BJ (cell line): ENCODE measurements around the gene ANKRD11. TPM values are rescaled to one million over a fixed set of nuclear protein-coding genes. Genes with fewer than 3 reads are reported as not detected.

Experiments
- CTCF ChIA-PET: fragments of 350-600 bp; formaldehyde crosslinking; extraction: SDS; loops from one replicate; lab custom pipeline; 2021; ENCODE audit warnings: antibody characterized with exemption, inconsistent platforms; lab: Yijun Ruan, JAX
- POLR2A ChIA-PET: fragments of 300-600 bp; sonication (Branson Sonifier 250); formaldehyde crosslinking; extraction: SDS; loops from one replicate; lab custom pipeline; 2021; ENCODE audit warnings: antibody characterized with exemption; lab: Charles Lee
- DNase-seq: peaks from one replicate; pipeline ENCODE4 v3.0.0-alpha.2; 2011; ENCODE audit warnings: low read depth
- H3K27me3 ChIP-seq: 2 replicates; pipeline ENCODE4 v1.6.0; 2011; ENCODE audit warnings: low read length; ENCODE audit not compliant: control insufficient read depth, insufficient read depth
- H3K36me3 ChIP-seq: 2 replicates; pipeline ENCODE4 v1.5.1; 2011; ENCODE audit warnings: low read length; ENCODE audit not compliant: control insufficient read depth, insufficient read depth
- H3K4me3 ChIP-seq: 2 replicates; pipeline ENCODE4 v1.5.1; 2011; ENCODE audit warnings: low read depth, mild to moderate bottlenecking, control low read depth, low read length
- polyA plus RNA-seq: library from polyadenylated mRNA; depleted of rRNA; stranded (reverse); fragments of >200 nt; gene quantifications from 2 replicates; pipeline ENCODE4 v1.2.3, GENCODE V29; 2011
- TF ChIP-seq, protein P1 (sequence below): IDR thresholded peaks from 2 replicates; pipeline ENCODE4 v1.5.1; 2011; ENCODE audit warnings: low read depth, mild to moderate bottlenecking, control low read depth, inconsistent platforms, low read length, moderate library complexity; ENCODE audit not compliant: insufficient read depth

ANKRD11 gene
- polyA plus RNA-seq, 1 experiment, result 61.8 TPM

- DNase-seq, result peak; percentile 31
- ChIA-PET CTCF (interaction anchor here (0.5 to 1.2 kb wide), 5 partner anchors 9 to 158 kb away, joined by 3 to 4 read pairs (median 3); no protein-coding TSS in a partner anchor), POLR2A (no interaction called here)
- TF ChIP-seq, protein P1, sequence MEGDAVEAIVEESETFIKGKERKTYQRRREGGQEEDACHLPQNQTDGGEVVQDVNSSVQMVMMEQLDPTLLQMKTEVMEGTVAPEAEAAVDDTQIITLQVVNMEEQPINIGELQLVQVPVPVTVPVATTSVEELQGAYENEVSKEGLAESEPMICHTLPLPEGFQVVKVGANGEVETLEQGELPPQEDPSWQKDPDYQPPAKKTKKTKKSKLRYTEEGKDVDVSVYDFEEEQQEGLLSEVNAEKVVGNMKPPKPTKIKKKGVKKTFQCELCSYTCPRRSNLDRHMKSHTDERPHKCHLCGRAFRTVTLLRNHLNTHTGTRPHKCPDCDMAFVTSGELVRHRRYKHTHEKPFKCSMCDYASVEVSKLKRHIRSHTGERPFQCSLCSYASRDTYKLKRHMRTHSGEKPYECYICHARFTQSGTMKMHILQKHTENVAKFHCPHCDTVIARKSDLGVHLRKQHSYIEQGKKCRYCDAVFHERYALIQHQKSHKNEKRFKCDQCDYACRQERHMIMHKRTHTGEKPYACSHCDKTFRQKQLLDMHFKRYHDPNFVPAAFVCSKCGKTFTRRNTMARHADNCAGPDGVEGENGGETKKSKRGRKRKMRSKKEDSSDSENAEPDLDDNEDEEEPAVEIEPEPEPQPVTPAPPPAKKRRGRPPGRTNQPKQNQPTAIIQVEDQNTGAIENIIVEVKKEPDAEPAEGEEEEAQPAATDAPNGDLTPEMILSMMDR, result peak; percentile 34; the same call in 1 of the 2 replicates
- Histone ChIP-seq H3K27me3 (no peaks in the 10 kb centered on the region), H3K36me3 (no peaks in the 10 kb centered on the region), H3K4me3 (no peak overlapping the region)
These were observed 79.5 kb downstream of the ANKRD11 start for GRCh38 chr16:89410794-89411309.

DNA sequence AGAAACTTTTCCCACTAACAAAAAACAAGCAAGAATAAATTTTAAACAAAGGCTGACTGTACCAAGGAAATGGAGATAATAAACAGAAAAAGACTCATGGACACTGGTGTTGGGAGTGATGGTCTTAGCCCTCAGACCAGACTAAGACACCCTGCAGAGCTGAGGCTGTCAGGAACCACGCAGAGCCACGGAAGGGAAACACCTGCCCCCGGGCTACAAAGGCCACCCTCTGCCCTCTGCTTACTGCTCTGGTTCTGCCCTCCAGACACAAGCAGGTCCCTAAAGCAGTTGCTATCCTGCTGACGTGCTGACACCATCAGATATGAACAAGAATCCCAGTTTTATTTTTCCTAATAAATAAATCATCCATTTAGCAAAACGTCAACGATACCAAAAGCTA is 80.0 kb downstream of the ANKRD11 start:
- no peak for DNase-seq
- H3K27me3 ChIP-seq, result no peaks in the 10 kb centered on the region
- H3K4me3 ChIP-seq, result no peak overlapping the region
- CTCF ChIA-PET, result interaction anchor here (0.5 to 1.2 kb wide), 5 partner anchors 10 to 159 kb away, joined by 3 to 4 read pairs (median 3); no protein-coding TSS in a partner anchor
- TF ChIP-seq, protein P1, result no peak
- POLR2A ChIA-PET, result no interaction called here
- H3K36me3 ChIP-seq, result no peaks in the 10 kb centered on the region

DNA sequence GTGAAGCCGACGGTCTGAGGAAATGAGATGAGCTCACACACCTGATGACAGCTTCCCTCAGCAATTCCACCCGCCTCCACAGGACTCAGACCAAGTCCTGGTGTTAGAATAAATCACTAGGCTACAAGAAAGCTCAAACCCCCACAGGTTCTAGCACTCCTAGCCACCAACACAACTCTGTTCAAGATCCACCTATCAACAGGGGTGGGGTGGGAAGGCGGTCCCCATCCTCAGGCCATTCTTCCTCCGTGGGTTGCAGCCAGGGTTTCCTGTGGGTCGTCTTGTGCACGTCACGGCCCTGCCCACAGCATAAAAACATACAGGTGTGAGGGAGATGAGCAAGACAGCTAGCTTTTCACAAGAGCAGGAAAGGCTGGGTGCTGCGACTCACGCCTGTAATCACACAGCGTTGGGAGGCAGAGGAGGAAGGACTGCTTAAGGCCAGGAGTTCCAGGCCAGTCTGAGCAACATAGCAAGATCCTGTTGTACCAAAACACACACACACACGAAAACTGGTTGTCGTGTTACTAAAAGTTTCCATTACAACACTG is 81.1 kb downstream of the ANKRD11 start:
- no peak for DNase-seq
- no peak overlapping the region for H3K4me3 ChIP-seq
- H3K27me3 ChIP-seq, result no peaks in the 10 kb centered on the region
- ChIA-PET POLR2A (no interaction called here), CTCF (no interaction called here)
- TF ChIP-seq, protein P1, result no peak
- no peaks in the 10 kb centered on the region for H3K36me3 ChIP-seq

GRCh38 chr16:89408315-89408714 is 82.0 kb downstream of the ANKRD11 start:
- no peaks in the 10 kb centered on the region for H3K36me3 ChIP-seq
- H3K27me3 ChIP-seq, result no peaks in the 10 kb centered on the region
- ChIA-PET CTCF (no interaction called here), POLR2A (no interaction called here)
- DNase-seq, result no peak
- TF ChIP-seq, protein P1, result no peak
- H3K4me3 ChIP-seq, result no peak overlapping the region

- Histone ChIP-seq H3K4me3 (no peak overlapping the region), H3K27me3 (no peaks in the 10 kb centered on the region), H3K36me3 (no peaks in the 10 kb centered on the region)
- TF ChIP-seq, protein P1, result no peak
- DNase-seq, result no peak
- ChIA-PET CTCF (no interaction called here), POLR2A (no interaction called here)
These were observed 82.4 kb downstream of the ANKRD11 start for GRCh38 chr16:89407925-89408300.
